ENCODE data around the gene TSPYL2. TPM values are rescaled to one million over a fixed set of nuclear protein-coding genes. Genes with fewer than 3 reads are reported as not detected.

TSPYL2 gene
- total and polyA plus RNA-seq, 2 donors (not counting 1 experiment from before 2014, with no cell fraction given), result 101 to 126 TPM

GRCh38 chrX:53084043-53084570, 1.9 kb downstream of the TSPYL2 start:
- intact Hi-C loops (cut with micrococcal nuclease), result loop anchor here (5.0 kb wide), 1 partner anchor 1723 kb away; the partner anchor contains the start of gene MAGED2
- Mint-ChIP-seq H3K27me3 (no peaks in the 10 kb centered on the region), H3K4me3 (peak overlapping the region; percentile 90), H3K27ac (peak overlapping the region; percentile 82), H3K9me3 (ENCODE audit: insufficient read depth) (no peaks in the 10 kb centered on the region), H3K4me1 (peaks cover 45% of the 10 kb centered on the region)
- Histone ChIP-seq H3K4me3 (ENCODE audit: control extremely low read depth in 1 of 5, extremely low read depth in 1 of 5, insufficient read depth in 1 of 5, low read depth in 2 of 5, low read length in 4 of 5) (no peak overlapping the region), H3K36me3 (replicated peaks in 1 of 2; ENCODE audit: control extremely low read depth in 1 of 2, control insufficient read depth in 1 of 2, extremely low read depth in 1 of 2, insufficient read depth in 2 of 2, low read length in 1 of 2) (peaks cover 0 to 21% of the 10 kb centered on the region in 2 experiments), H3K9me3 (ENCODE audit: control extremely low read depth in 1 of 3, control insufficient read depth in 2 of 3, insufficient read depth in 1 of 3, low read length in 2 of 3) (no peaks in the 10 kb centered on the region), H3K4me1 (ENCODE audit: control insufficient read depth in 2 of 2, insufficient read depth in 2 of 2, low read length in 2 of 2) (peaks cover 9 to 25% of the 10 kb centered on the region in 2 donors), H3K79me2 (ENCODE audit: control insufficient read depth, insufficient read depth, low read length) (peaks cover 13% of the 10 kb centered on the region), H3K27me3 (replicated peaks in 1 of 4; ENCODE audit: control extremely low read depth in 1 of 4, control insufficient read depth in 3 of 4, insufficient read depth in 4 of 4, low read length in 3 of 4) (no peaks in the 10 kb centered on the region), H2AFZ (ENCODE audit: insufficient read depth, low read depth, low read length, poor library complexity, severe bottlenecking) (no peak overlapping the region), H3K9ac (ENCODE audit: low read length) (no peak overlapping the region), H4K20me1 (ENCODE audit: control insufficient read depth, insufficient read depth, low read length, poor library complexity, severe bottlenecking) (peaks cover 11% of the 10 kb centered on the region), H3K4me2 (replicated peaks; ENCODE audit: low read depth, low read length, poor library complexity, severe bottlenecking) (no peak overlapping the region), H3K27ac (ENCODE audit: low read length in 2 of 2) (no peak overlapping the region)
- DNase-seq (no peak), ATAC-seq (ENCODE audit: low read depth) (no peak)
- POLR2A ChIA-PET, result no interaction called here
- CTCF ChIA-PET, result no interaction called here
- 100% methylated on average over 1 of the region's 4 CpGs for WGBS (ENCODE audit: insufficient coverage)
- no peak for TF ChIP-seq CTCF (IDR thresholded peaks at IDR 0.05)

GRCh38 chrX:53084863-53085262, 2.7 kb downstream of the TSPYL2 start:
- Mint-ChIP-seq H3K9me3 (ENCODE audit: insufficient read depth) (no peaks in the 10 kb centered on the region), H3K27me3 (no peaks in the 10 kb centered on the region), H3K4me1 (peaks cover 47% of the 10 kb centered on the region), H3K4me3 (no peak overlapping the region), H3K27ac (peak overlapping the region; percentile 32)
- DNase-seq, result no peak
- Histone ChIP-seq H3K9me3 (ENCODE audit: control extremely low read depth in 1 of 3, control insufficient read depth in 2 of 3, insufficient read depth in 1 of 3, low read length in 2 of 3) (no peaks in the 10 kb centered on the region), H3K27me3 (replicated peaks in 1 of 4; ENCODE audit: control extremely low read depth in 1 of 4, control insufficient read depth in 3 of 4, insufficient read depth in 4 of 4, low read length in 3 of 4) (no peaks in the 10 kb centered on the region), H3K79me2 (ENCODE audit: control insufficient read depth, insufficient read depth, low read length) (peaks cover 13% of the 10 kb centered on the region), H3K4me1 (ENCODE audit: control insufficient read depth in 2 of 2, insufficient read depth in 2 of 2, low read length in 2 of 2) (peaks cover 9 to 25% of the 10 kb centered on the region in 2 donors), H3K9ac (ENCODE audit: low read length) (no peak overlapping the region), H4K20me1 (ENCODE audit: control insufficient read depth, insufficient read depth, low read length, poor library complexity, severe bottlenecking) (peaks cover 11% of the 10 kb centered on the region), H3K4me3 (ENCODE audit: control extremely low read depth in 1 of 5, extremely low read depth in 1 of 5, insufficient read depth in 1 of 5, low read depth in 2 of 5, low read length in 4 of 5) (no peak overlapping the region), H3K4me2 (replicated peaks; ENCODE audit: low read depth, low read length, poor library complexity, severe bottlenecking) (no peak overlapping the region), H3K36me3 (replicated peaks in 1 of 2; ENCODE audit: control extremely low read depth in 1 of 2, control insufficient read depth in 1 of 2, extremely low read depth in 1 of 2, insufficient read depth in 2 of 2, low read length in 1 of 2) (peaks cover 0 to 21% of the 10 kb centered on the region in 2 experiments), H3K27ac (ENCODE audit: low read length in 2 of 2) (no peak overlapping the region), H2AFZ (ENCODE audit: insufficient read depth, low read depth, low read length, poor library complexity, severe bottlenecking) (no peak overlapping the region)
- ChIA-PET CTCF (no interaction called here), POLR2A (no interaction called here)
- no peak for TF ChIP-seq EZH2 (IDR thresholded peaks at IDR 0.05; ENCODE audit: borderline replicate concordance, insufficient read depth, low read depth, low read length, poor library complexity, severe bottlenecking)
- TF ChIP-seq CTCF (IDR thresholded peaks at IDR 0.05), result no peak
- no peak for ATAC-seq (ENCODE audit: low read depth)
- 95% methylated on average over 3 of the region's 9 CpGs for WGBS (ENCODE audit: insufficient coverage)
- intact Hi-C loops (cut with micrococcal nuclease), result loop anchor here (5.0 kb wide), 1 partner anchor 1722 kb away; the partner anchor contains the start of gene MAGED2
